K562 (cell line): ENCODE data around the gene DOK4. TPM values are rescaled to one million over a fixed set of nuclear protein-coding genes. Genes with fewer than 3 reads are reported as not detected.

ENCODE experiments used
- ATAC-seq: fragments of 200-7000 bp; cut with Tn5 transposase; 3 replicates; pipeline ENCODE4 v1.9.1; 2020; ENCODE audit warnings: moderate library complexity
- BruUV-seq: library from RNA; stranded (reverse); fragments of 400-500 nt; replicated peaks from 2 replicates; lab custom pipeline; 2021; lab: Mats Ljungman, UMichigan
- CTCF ChIA-PET: fragments of 300-600 bp; formaldehyde crosslinking; extraction: SDS; loops from one replicate; lab custom pipeline; 2021; ENCODE audit warnings: low intra/inter-chr PET ratio; lab: Yijun Ruan, JAX
- POLR2A ChIA-PET: fragments of 300-600, 350-650 bp; sonication (Branson Sonifier 250); formaldehyde crosslinking; extraction: SDS; loops from one replicate; lab custom pipeline; 2021; ENCODE audit warnings: antibody characterized with exemption, inconsistent platforms; lab: Yijun Ruan, JAX
- DNase-seq, 4 experiments: peaks; one replicate each; pipeline versions ENCODE4 v3.0.0 to v3.0.0-alpha.2; 2011 to 2018; ENCODE audit warnings: low spot score in 3 of 4, mixed read lengths in 3 of 4; ENCODE audit errors: extremely low read depth in 1 of 4
- FAIRE-seq: peaks from 2 replicates; lab custom pipeline; 2011; peaks lifted over from hg19 to GRCh38; lab: Jason Lieb, UNC
- H2AFZ ChIP-seq: 2 replicates; pipeline ENCODE4 v1.6.0; 2011; ENCODE audit warnings: low read depth, low read length, control low read depth, inconsistent platforms
- H3K27ac ChIP-seq: fragments of 200-600 bp; 3 replicates; pipeline ENCODE4 v1.8.0; 2011; ENCODE audit warnings: low read depth, mild to moderate bottlenecking, control low read depth, inconsistent platforms, low read length, moderate library complexity, mixed read lengths; ENCODE audit errors: extremely low read depth
- H3K27me3 ChIP-seq, 2 experiments: fragments of 300-600 bp in 1 of 2; 2 replicates in 1 of 2; 3 replicates in 1 of 2; pipeline versions ENCODE4 v1.6.0 to v1.8.0; 2011; ENCODE audit warnings: inconsistent platforms in 2 of 2, low read length in 2 of 2, mild to moderate bottlenecking in 1 of 2, mixed read lengths in 1 of 2, moderate library complexity in 1 of 2; ENCODE audit not compliant: control insufficient read depth in 2 of 2, insufficient read depth in 2 of 2
- H3K36me3 ChIP-seq: fragments of 300-600 bp; 3 replicates; pipeline ENCODE4 v1.8.0; 2011; ENCODE audit warnings: mild to moderate bottlenecking, low read length, inconsistent platforms; ENCODE audit not compliant: control insufficient read depth, insufficient read depth
- H3K4me1 ChIP-seq, 2 experiments: fragments of 200-600 bp in 1 of 2; replicated peaks in 1 of 2; 2 replicates in 1 of 2; 3 replicates in 1 of 2; pipeline versions ENCODE4 v1.5.1 to v1.8.0; 2011; ENCODE audit warnings: inconsistent platforms in 2 of 2, low read length in 2 of 2, mild to moderate bottlenecking in 1 of 2, mixed read lengths in 1 of 2, moderate library complexity in 1 of 2; ENCODE audit not compliant: control insufficient read depth in 2 of 2, insufficient read depth in 2 of 2
- H3K4me2 ChIP-seq: 2 replicates; pipeline ENCODE4 v1.6.1; 2011; ENCODE audit warnings: low read length, control low read depth, inconsistent platforms, mixed read lengths; ENCODE audit not compliant: insufficient read depth
- H3K4me3 ChIP-seq: fragments of 200-600 bp; sonication (generic), shearing (Covaris generic); 2 replicates; pipeline ENCODE4 v1.5.1; 2016; ENCODE audit warnings: control low read depth, inconsistent platforms
- H3K79me2 ChIP-seq: fragments of 200-600 bp; 3 replicates; pipeline ENCODE4 v1.8.0; 2011; ENCODE audit warnings: low read length, inconsistent platforms; ENCODE audit not compliant: control insufficient read depth, insufficient read depth
- H3K9ac ChIP-seq, 2 experiments: 2 replicates each; pipeline versions ENCODE4 v1.6.0 to v1.6.1; 2011; ENCODE audit warnings: low read depth in 2 of 2, low read length in 2 of 2, control low read depth in 1 of 2, inconsistent platforms in 1 of 2, mild to moderate bottlenecking in 1 of 2, mixed read lengths in 1 of 2; ENCODE audit not compliant: insufficient read depth in 1 of 2
- H3K9me1 ChIP-seq: one replicate; pipeline ENCODE4 v1.6.0; 2011; ENCODE audit warnings: inconsistent platforms, mild to moderate bottlenecking, low read length, moderate library complexity; ENCODE audit not compliant: control insufficient read depth, insufficient read depth
- H3K9me3 ChIP-seq: replicated peaks from 2 replicates; pipeline ENCODE4 v1.5.1; 2011; ENCODE audit warnings: low read depth, low read length, inconsistent platforms; ENCODE audit not compliant: control insufficient read depth, insufficient read depth
- H4K20me1 ChIP-seq: replicated peaks from 2 replicates; pipeline ENCODE4 v1.6.1; 2011; ENCODE audit warnings: low read length, inconsistent platforms, mixed read lengths; ENCODE audit not compliant: control insufficient read depth, insufficient read depth
- HMGN3 ChIP-seq: IDR thresholded peaks from 2 replicates; pipeline ENCODE4 v1.6.1; 2011; ENCODE audit warnings: borderline replicate concordance, low read depth, mild to moderate bottlenecking, mixed read lengths, low read length; ENCODE audit not compliant: insufficient read length; ENCODE audit errors: extremely low read depth
- PRMT5 ChIP-seq: sonication (generic); formaldehyde crosslinking; IDR thresholded peaks from 2 replicates; pipeline ENCODE4 v1.5.0; 2020; ENCODE audit warnings: missing genetic modification reagents
- ZBTB33 ChIP-seq: sonication (generic); formaldehyde crosslinking; IDR thresholded peaks from 2 replicates; pipeline ENCODE4 v1.8.1; 2023; ENCODE audit warnings: mild to moderate bottlenecking, missing genetic modification reagents
- WGBS: fragments of 100-300 bp; shearing (Covaris generic); methylation state at CpG from one replicate; pipeline ENCODE4 v1.1.6; 2016; ENCODE audit warnings: low coverage, mixed read lengths; ENCODE audit not compliant: insufficient coverage; ENCODE audit errors: missing lambda C conversion rate; 5-methylcytosine and 5-hydroxymethylcytosine counted together
- in situ Hi-C: fragments of 300-500 bp; cut with MboI; formaldehyde crosslinking; loops from 4 replicates; pipeline ENCODE4 v1.15.0; 2018; ENCODE audit warnings: inconsistent platforms, mixed read lengths
- intact Hi-C: fragments of 100-400 bp; cut with micrococcal nuclease; formaldehyde crosslinking; loops from 2 replicates; pipeline ENCODE4 v1.14.2; 2022
- polyA plus RNA-seq, 8 experiments: library from polyadenylated mRNA; depleted of rRNA in 4 of 8; stranded (reverse) in 5 of 8; unstranded in 3 of 8; fragments of >200 nt; fragmentation: Nextera tagmentation in 2 of 8; fragmentation: Illumina TruSeq in 1 of 8; extraction: Ambion mirVana in 2 of 8; extraction: Trizol in 1 of 8; gene quantifications; 2 replicates each; pipeline versions ENCODE4 v1.2.1 to v1.2.3, GENCODE V29; 2011 to 2014; ENCODE audit warnings: inconsistent platforms in 1 of 8, missing spikeins in 1 of 8
- total RNA-seq, 7 experiments: library from RNA; depleted of rRNA in 6 of 7; stranded (reverse); fragments of >200 nt in 6 of 7; fragmentation: Illumina TruSeq in 2 of 7; extraction: Trizol in 2 of 7; gene quantifications; 2 replicates each; pipeline versions ENCODE4 v1.2.1 to v1.2.3, GENCODE V29; 2011 to 2021; ENCODE audit warnings: low replicate concordance in 1 of 7

DOK4 gene
- total and polyA plus RNA-seq, 9 of the 15 experiments (the other 6 are each of a cell fraction or from before 2014, with no cell fraction given), result 0.10 to 14.4 (median 8.3) TPM

GRCh38 chr16:57474671-57475661, 11.3 kb downstream of the DOK4 start:
- WGBS, result 73% methylated on average over 23 of the region's 30 CpGs
- POLR2A ChIA-PET, result interaction anchor here (0.9 to 2.7 kb wide), 3 partner anchors 10 to 180 kb away, joined by 3 to 14 read pairs (median 3); partner anchors contain the start of gene POLR2C
- FAIRE-seq, result no peak
- DNase-seq, result no peak
- no peak overlapping the region for H3K9ac ChIP-seq
- peaks cover 40% of the 10 kb centered on the region for H3K36me3 ChIP-seq
- no peak for ATAC-seq
- no peak overlapping the region for H3K4me3 ChIP-seq
- 0 out of 2 replicates have a peak, but pooled peaks cover 4% of the 10 kb centered on the region for H4K20me1 ChIP-seq
- H3K9me1 ChIP-seq, result no peaks in the 10 kb centered on the region
- BruUV-seq, result no TSS peak
- in situ Hi-C loops, result loop anchor here (5.0 kb wide), 1 partner anchor 42 kb away; no protein-coding TSS in a partner anchor
- H2AFZ ChIP-seq, result no peak overlapping the region
- H3K27me3 ChIP-seq, result no peaks in the 10 kb centered on the region
- CTCF ChIA-PET, result interaction anchor here (0.6 to 2.0 kb wide), 2 partner anchors 45 to 142 kb away, joined by 4 to 21 read pairs; no protein-coding TSS in a partner anchor
- no peaks in the 10 kb centered on the region for H3K9me3 ChIP-seq
- H3K27ac ChIP-seq, result no peak overlapping the region
- no peak overlapping the region for H3K4me2 ChIP-seq
- no peaks in the 10 kb centered on the region for H3K79me2 ChIP-seq
- TF ChIP-seq HMGN3 (peak; percentile 11), ZBTB33 (CRISPR knock-in tag) (peak; percentile 68; the same call in 1 of the 2 replicates), PRMT5 (CRISPR knock-in tag) (no peak)
- H3K4me1 ChIP-seq, result peaks cover 16 to 38% of the 10 kb centered on the region in 2 experiments
- intact Hi-C loops, result no loop called here
